Natural killer cell (primary cell): ENCODE measurements around the gene DLK1. TPM values are rescaled to one million over a fixed set of nuclear protein-coding genes. Genes with fewer than 3 reads are reported as not detected.

ENCODE experiments used
- ATAC-seq, 3 donors: fragments of 150-1000 bp in 2 of 3; fragments of 200-7000 bp in 1 of 3; cut with Tn5 transposase; 1 replicate in 1 of 3; 2 replicates in 2 of 3; pipeline ENCODE4 v1.10.0; 2021; ENCODE audit warnings: mild to moderate bottlenecking in 2 of 3, moderate library complexity in 2 of 3
- DNase-seq, 2 donors: peaks; one replicate each; pipeline versions ENCODE4 v3.0.0 to v3.0.0-alpha.2; 2013 to 2021; ENCODE audit warnings: mixed read lengths in 1 of 2
- H3K27ac ChIP-seq: one replicate; pipeline ENCODE4 v1.5.1; 2013; ENCODE audit warnings: mild to moderate bottlenecking, low read length
- H3K27me3 ChIP-seq: one replicate; pipeline ENCODE4 v1.6.1; 2013; ENCODE audit warnings: low read length; ENCODE audit not compliant: control insufficient read depth, insufficient read depth
- H3K36me3 ChIP-seq: one replicate; pipeline ENCODE4 v1.6.1; 2013; ENCODE audit warnings: low read length; ENCODE audit not compliant: control insufficient read depth, insufficient read depth
- H3K4me1 ChIP-seq: one replicate; pipeline ENCODE4 v1.6.1; 2013; ENCODE audit warnings: low read length; ENCODE audit not compliant: control insufficient read depth, insufficient read depth
- H3K4me3 ChIP-seq: one replicate; pipeline ENCODE4 v1.5.1; 2013; ENCODE audit warnings: low read length
- H3K9me3 ChIP-seq: one replicate; pipeline ENCODE4 v1.6.1; 2013; ENCODE audit warnings: low read length; ENCODE audit not compliant: control insufficient read depth, insufficient read depth
- H3K27ac Mint-ChIP-seq, 2 donors: one replicate each; pipeline ENCODE4 v1.8.0; 2022; ENCODE audit warnings: mild to moderate bottlenecking in 2 of 2, mixed read lengths in 2 of 2, moderate library complexity in 1 of 2
- H3K27me3 Mint-ChIP-seq, 2 donors: one replicate each; pipeline ENCODE4 v1.8.0; 2022; ENCODE audit warnings: low read depth in 2 of 2, mixed read lengths in 2 of 2
- H3K36me3 Mint-ChIP-seq: one replicate; pipeline ENCODE4 v1.8.0; 2022; ENCODE audit warnings: mixed read lengths
- H3K4me1 Mint-ChIP-seq, 2 donors: one replicate each; pipeline ENCODE4 v1.8.0; 2022; ENCODE audit warnings: mixed read lengths in 2 of 2
- H3K4me3 Mint-ChIP-seq: one replicate; pipeline ENCODE4 v1.8.0; 2022; ENCODE audit warnings: mild to moderate bottlenecking, moderate library complexity, mixed read lengths
- H3K9me3 Mint-ChIP-seq, 2 donors: one replicate each; pipeline ENCODE4 v1.8.0; 2022; ENCODE audit warnings: mixed read lengths in 2 of 2
- CTCF ChIP-seq: fragments of 200-600 bp; IDR thresholded peaks from one replicate; pipeline ENCODE4 v1.8.0; 2022; ENCODE audit warnings: antibody characterized with exemption
- WGBS: methylation state at CpG from one replicate; pipeline ENCODE4 v1.1.7; 2013; ENCODE audit warnings: missing lambda C conversion rate; ENCODE audit not compliant: insufficient coverage; 5-methylcytosine and 5-hydroxymethylcytosine counted together
- intact Hi-C: fragments of 100-400 bp; cut with micrococcal nuclease; formaldehyde crosslinking; loops from one replicate; pipeline ENCODE4 v1.14.2; 2022
- total RNA-seq, 4 donors: library from RNA; stranded (reverse); fragments of 120-200 nt in 1 of 4; gene quantifications; one replicate each; pipeline versions ENCODE4 v1.2.3 to v1.2.4, GENCODE V29; 2013 to 2022

The DLK1 gene
- total RNA-seq, 3 donors from 2014 or later (not counting 1 experiment from before 2014, with no cell fraction given) = not detected

- Mint-ChIP-seq H3K9me3 (no peaks in the 10 kb centered on the region), H3K4me1 (no peaks in the 10 kb centered on the region), H3K4me3 (no peak overlapping the region), H3K27me3 (no peaks in the 10 kb centered on the region), H3K27ac (no peak overlapping the region), H3K36me3 (no peaks in the 10 kb centered on the region)
- Histone ChIP-seq H3K36me3 (no peaks in the 10 kb centered on the region), H3K4me3 (no peak overlapping the region), H3K27me3 (no peaks in the 10 kb centered on the region), H3K27ac (no peak overlapping the region), H3K4me1 (no peaks in the 10 kb centered on the region), H3K9me3 (no peaks in the 10 kb centered on the region)
- DNase-seq (no peak), ATAC-seq (no peak)
- WGBS = 82% methylated on average over 9 of the region's 9 CpGs
- no peak for TF ChIP-seq CTCF
- intact Hi-C loops = no loop called here
Observed at GRCh38 chr14:100747021-100747586, 20.4 kb downstream of the DLK1 start.

GRCh38 chr14:100747736-100748135 is 21.0 kb downstream of the DLK1 start:
- Histone ChIP-seq H3K9me3 (no peaks in the 10 kb centered on the region), H3K27ac (no peak overlapping the region), H3K4me1 (no peaks in the 10 kb centered on the region), H3K36me3 (no peaks in the 10 kb centered on the region), H3K4me3 (no peak overlapping the region), H3K27me3 (no peaks in the 10 kb centered on the region)
- H3K9me3 Mint-ChIP-seq = no peaks in the 10 kb centered on the region
- no peaks in the 10 kb centered on the region for H3K4me1 Mint-ChIP-seq
- WGBS = 88% methylated on average over 8 of the region's 8 CpGs
- H3K27ac Mint-ChIP-seq = no peak overlapping the region
- DNase-seq (no peak), ATAC-seq (no peak)
- H3K36me3 Mint-ChIP-seq = no peaks in the 10 kb centered on the region
- no peak for TF ChIP-seq CTCF
- H3K4me3 Mint-ChIP-seq = no peak overlapping the region
- intact Hi-C loops = no loop called here
- peaks cover 0 to 3% of the 10 kb centered on the region in 2 donors for H3K27me3 Mint-ChIP-seq

GRCh38 chr14:100748403-100748802 is 21.7 kb downstream of the DLK1 start:
- Histone ChIP-seq H3K27me3 (no peaks in the 10 kb centered on the region), H3K9me3 (no peaks in the 10 kb centered on the region), H3K4me1 (no peaks in the 10 kb centered on the region), H3K36me3 (no peaks in the 10 kb centered on the region), H3K4me3 (no peak overlapping the region), H3K27ac (no peak overlapping the region)
- no peaks in the 10 kb centered on the region for H3K9me3 Mint-ChIP-seq
- TF ChIP-seq CTCF = no peak
- no peak for ATAC-seq
- H3K4me3 Mint-ChIP-seq = no peak overlapping the region
- H3K27me3 Mint-ChIP-seq = peaks cover 2 to 5% of the 10 kb centered on the region in 2 donors
- intact Hi-C loops = no loop called here
- H3K27ac Mint-ChIP-seq = no peak overlapping the region
- WGBS = 69% methylated on average over 5 of the region's 5 CpGs
- no peak for DNase-seq
- H3K4me1 Mint-ChIP-seq = no peaks in the 10 kb centered on the region
- H3K36me3 Mint-ChIP-seq = no peaks in the 10 kb centered on the region

- no peaks in the 10 kb centered on the region for H3K36me3 ChIP-seq
- Mint-ChIP-seq H3K4me1 (no peaks in the 10 kb centered on the region), H3K9me3 (no peaks in the 10 kb centered on the region), H3K27me3 (peaks cover 8 to 9% of the 10 kb centered on the region in 2 donors), H3K4me3 (no peak overlapping the region), H3K36me3 (no peaks in the 10 kb centered on the region), H3K27ac (no peak overlapping the region)
- no peak overlapping the region for H3K4me3 ChIP-seq
- ATAC-seq (no peak), DNase-seq (no peak)
- intact Hi-C loops = no loop called here
- H3K27ac ChIP-seq = no peak overlapping the region
- no peaks in the 10 kb centered on the region for H3K4me1 ChIP-seq
- WGBS = 91% methylated on average over 8 of the region's 8 CpGs
- TF ChIP-seq CTCF = no peak
- H3K27me3 ChIP-seq = no peaks in the 10 kb centered on the region
- no peaks in the 10 kb centered on the region for H3K9me3 ChIP-seq
Observed at GRCh38 chr14:100748944-100749343, 22.3 kb downstream of the DLK1 start.
